Nephron progenitor cell (in vitro differentiated cells): ENCODE data around the gene PYY.
A peak's percentile ranks its signal among the peaks of the same experiment; 100 is the strongest.

ENCODE experiments used
- DNase-seq: peaks from one replicate; pipeline ENCODE4 v3.0.0; 2021
- H3K27ac Mint-ChIP-seq: 2 replicates; pipeline ENCODE4 v1.8.0; 2021; ENCODE audit warnings: mild to moderate bottlenecking, moderate library complexity, mixed read lengths
- H3K27me3 Mint-ChIP-seq: 2 replicates; pipeline ENCODE4 v1.8.0; 2021; ENCODE audit warnings: mild to moderate bottlenecking, low read depth, mixed read lengths; ENCODE audit not compliant: poor library complexity
- H3K36me3 Mint-ChIP-seq: 2 replicates; pipeline ENCODE4 v1.8.0; 2021; ENCODE audit warnings: low read depth, mixed read lengths
- H3K4me1 Mint-ChIP-seq: 2 replicates; pipeline ENCODE4 v1.8.0; 2021; ENCODE audit warnings: mixed read lengths
- H3K4me3 Mint-ChIP-seq: 2 replicates; pipeline ENCODE4 v1.8.0; 2021; ENCODE audit warnings: mild to moderate bottlenecking, moderate library complexity, mixed read lengths
- H3K9me3 Mint-ChIP-seq: 2 replicates; pipeline ENCODE4 v1.8.0; 2021; ENCODE audit warnings: mild to moderate bottlenecking, moderate library complexity, mixed read lengths
- TF ChIP-seq, protein P1 (sequence below): fragments of 200-600 bp; sonication (generic); IDR thresholded peaks from 2 replicates; pipeline ENCODE4 v1.5.0; 2021; ENCODE audit warnings: antibody characterized with exemption

Gene PYY

DNA sequence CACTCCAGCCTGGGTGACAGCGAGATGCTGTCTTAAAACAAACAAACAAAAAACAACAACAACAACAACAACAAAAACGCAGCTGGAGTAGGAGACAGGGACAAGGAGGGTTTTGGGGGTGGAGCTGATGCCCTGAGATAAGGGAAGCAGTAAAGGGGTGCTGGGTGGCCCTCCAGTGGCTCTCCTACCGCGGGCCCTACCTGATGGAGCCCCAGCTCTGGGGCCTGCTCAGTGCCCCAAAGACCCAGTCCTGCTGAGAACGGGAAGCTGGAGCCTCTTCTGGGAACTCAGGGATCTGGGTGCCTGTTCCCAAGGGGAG is 29.4 kb upstream of the PYY start:
- Mint-ChIP-seq H3K36me3 (no peaks in the 10 kb centered on the region), H3K9me3 (no peaks in the 10 kb centered on the region), H3K27ac (no peak overlapping the region), H3K4me3 (peak overlapping the region; percentile 69), H3K4me1 (peaks cover 12% of the 10 kb centered on the region), H3K27me3 (peaks cover 89% of the 10 kb centered on the region)
- no peak for DNase-seq
- TF ChIP-seq, protein P1, sequence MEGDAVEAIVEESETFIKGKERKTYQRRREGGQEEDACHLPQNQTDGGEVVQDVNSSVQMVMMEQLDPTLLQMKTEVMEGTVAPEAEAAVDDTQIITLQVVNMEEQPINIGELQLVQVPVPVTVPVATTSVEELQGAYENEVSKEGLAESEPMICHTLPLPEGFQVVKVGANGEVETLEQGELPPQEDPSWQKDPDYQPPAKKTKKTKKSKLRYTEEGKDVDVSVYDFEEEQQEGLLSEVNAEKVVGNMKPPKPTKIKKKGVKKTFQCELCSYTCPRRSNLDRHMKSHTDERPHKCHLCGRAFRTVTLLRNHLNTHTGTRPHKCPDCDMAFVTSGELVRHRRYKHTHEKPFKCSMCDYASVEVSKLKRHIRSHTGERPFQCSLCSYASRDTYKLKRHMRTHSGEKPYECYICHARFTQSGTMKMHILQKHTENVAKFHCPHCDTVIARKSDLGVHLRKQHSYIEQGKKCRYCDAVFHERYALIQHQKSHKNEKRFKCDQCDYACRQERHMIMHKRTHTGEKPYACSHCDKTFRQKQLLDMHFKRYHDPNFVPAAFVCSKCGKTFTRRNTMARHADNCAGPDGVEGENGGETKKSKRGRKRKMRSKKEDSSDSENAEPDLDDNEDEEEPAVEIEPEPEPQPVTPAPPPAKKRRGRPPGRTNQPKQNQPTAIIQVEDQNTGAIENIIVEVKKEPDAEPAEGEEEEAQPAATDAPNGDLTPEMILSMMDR: no peak

DNA sequence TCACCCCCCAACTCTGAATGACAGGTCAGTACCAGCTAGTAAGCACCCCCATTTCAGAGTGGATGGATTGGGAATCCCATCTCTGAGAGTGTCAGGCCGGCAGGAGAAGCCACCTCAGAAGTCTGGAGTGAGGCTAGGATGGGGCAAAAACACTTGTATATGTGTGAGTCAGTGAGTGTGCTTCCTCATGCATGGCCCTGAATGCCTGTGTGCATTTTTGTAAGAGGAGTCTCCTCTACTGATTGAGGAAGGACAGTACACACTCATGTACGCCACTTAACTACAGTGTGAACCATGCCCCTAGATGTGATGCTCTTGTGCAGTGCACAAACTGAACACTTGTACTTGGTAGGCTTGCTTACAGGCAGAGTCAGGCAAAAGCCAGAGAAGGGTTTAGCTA is 28.4 kb upstream of the PYY start:
- no peak overlapping the region for H3K27ac Mint-ChIP-seq
- peak overlapping the region; percentile 68 for H3K4me3 Mint-ChIP-seq
- TF ChIP-seq, protein P1: no peak
- H3K4me1 Mint-ChIP-seq: peaks cover 3% of the 10 kb centered on the region
- DNase-seq: no peak
- peaks cover 97% of the 10 kb centered on the region for H3K27me3 Mint-ChIP-seq
- H3K36me3 Mint-ChIP-seq: no peaks in the 10 kb centered on the region
- H3K9me3 Mint-ChIP-seq: no peaks in the 10 kb centered on the region

DNA sequence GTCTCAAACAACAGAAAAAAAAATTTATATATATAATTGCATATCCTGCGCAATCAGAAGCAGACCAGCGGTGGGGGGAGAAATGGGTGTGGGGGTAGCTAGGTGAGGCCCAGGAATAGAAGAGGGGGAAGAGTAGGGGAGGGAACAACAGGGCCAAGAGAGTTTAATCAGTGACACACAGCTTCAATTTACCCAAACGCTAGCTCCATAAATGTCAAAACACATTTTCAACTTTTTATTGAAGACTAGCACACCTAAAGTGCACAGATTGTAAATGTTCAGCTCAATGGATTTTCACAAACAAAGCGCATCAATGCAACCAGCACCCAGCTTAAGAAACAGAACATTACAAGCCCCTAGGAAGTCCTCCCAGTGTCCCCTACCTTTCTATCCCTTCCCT is 25.9 kb upstream of the PYY start:
- Mint-ChIP-seq H3K27me3 (peaks cover 86% of the 10 kb centered on the region), H3K4me3 (no peak overlapping the region)

DNA sequence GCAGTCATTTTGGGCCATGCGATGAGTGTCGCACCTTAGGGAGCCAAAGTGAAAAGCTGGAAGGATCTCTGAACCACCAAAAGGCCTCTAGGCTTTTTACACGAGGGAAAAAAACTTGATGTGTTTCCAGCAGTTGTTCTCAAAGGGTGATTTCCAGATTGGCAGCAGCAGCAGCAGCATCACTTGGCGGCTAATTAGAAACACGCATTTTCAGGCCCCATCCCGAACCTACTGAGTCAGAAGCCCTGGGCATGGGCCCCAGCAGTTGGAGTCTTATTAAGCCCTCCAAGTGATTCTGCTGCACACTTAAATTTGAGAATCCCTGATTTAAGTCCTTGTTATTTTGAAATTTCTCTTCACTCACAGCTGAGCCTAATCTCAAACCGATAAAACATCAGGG is 25.3 kb upstream of the PYY start:
- Mint-ChIP-seq H3K4me3 (no peak overlapping the region), H3K36me3 (no peaks in the 10 kb centered on the region), H3K27ac (no peak overlapping the region), H3K9me3 (no peaks in the 10 kb centered on the region), H3K4me1 (peaks cover 7% of the 10 kb centered on the region), H3K27me3 (peaks cover 86% of the 10 kb centered on the region)
- TF ChIP-seq, protein P1: no peak
- no peak for DNase-seq

More for the DNA sequence above, 25.9 kb upstream of the PYY start:
- peaks cover 7% of the 10 kb centered on the region for H3K4me1 Mint-ChIP-seq
- no peak overlapping the region for H3K27ac Mint-ChIP-seq
- TF ChIP-seq, protein P1: no peak
- no peak for DNase-seq
- H3K9me3 Mint-ChIP-seq: no peaks in the 10 kb centered on the region
- no peaks in the 10 kb centered on the region for H3K36me3 Mint-ChIP-seq

DNA sequence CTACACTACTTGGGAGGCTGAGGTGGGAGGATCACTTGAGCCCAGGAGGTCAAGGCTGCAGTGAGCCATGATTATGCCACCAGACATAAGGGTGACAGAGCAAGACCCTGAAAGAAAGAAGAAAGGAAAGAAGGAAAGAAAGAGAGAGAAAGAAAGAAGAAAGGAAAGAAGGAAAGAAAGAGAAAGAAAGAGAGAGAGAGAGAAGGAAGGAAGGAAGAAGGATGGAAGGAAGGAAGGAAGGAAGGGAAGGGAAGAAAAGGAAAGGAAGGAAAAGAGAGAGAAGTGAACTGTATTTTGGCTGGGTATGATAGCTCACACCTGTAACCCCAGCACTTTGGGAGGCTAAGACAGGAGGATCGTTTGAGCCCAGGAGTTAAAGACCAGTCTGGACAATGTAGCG is 24.3 kb upstream of the PYY start:
- Mint-ChIP-seq H3K4me1 (peaks cover 7% of the 10 kb centered on the region), H3K4me3 (no peak overlapping the region), H3K9me3 (no peaks in the 10 kb centered on the region), H3K36me3 (no peaks in the 10 kb centered on the region), H3K27me3 (peaks cover 87% of the 10 kb centered on the region), H3K27ac (no peak overlapping the region)
- TF ChIP-seq, protein P1: no peak
- no peak for DNase-seq

DNA sequence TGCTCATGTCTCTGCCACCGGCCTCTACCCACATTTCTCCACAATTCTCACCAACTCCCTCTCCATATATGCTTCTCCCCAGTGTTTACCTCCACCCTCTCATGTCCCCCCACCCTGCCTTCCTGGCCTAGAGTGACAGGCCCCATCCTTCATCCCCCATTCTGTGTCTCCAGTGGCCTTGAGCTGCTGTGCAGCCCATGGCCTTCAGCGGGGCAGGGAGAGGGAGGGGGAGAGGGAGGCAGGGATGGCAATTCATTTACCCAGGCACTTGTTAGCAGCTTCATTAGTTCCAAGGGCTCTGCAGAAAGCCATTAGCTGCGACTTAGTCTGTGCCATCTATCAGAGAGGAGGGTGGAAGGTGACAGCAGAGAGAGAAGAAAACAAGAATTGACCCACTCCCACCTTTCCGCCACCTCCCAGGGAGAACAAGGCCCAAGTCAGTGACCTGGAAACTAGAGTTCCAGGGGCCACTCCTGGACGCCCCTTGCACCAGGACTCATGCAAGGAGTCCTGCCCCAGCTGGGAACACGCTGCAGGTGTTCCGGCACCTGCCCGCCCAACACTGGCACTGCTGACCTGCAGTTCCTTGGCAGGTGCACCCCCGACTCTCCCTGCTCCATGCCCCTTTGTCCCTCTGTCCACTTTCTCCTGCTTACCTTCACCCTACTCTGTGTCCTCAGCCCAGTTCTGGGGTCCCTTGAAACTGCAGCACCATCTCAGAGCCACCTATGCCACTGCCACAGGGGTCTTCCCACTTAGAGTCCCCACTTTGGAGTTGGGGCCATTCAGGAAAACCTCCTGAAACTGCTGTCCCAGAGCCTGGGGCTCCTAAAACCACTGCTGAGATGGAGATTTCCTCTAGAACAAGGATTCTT is 23.5 kb upstream of the PYY start:
- no peak overlapping the region for H3K4me3 Mint-ChIP-seq
- H3K4me1 Mint-ChIP-seq: peaks cover 7% of the 10 kb centered on the region
- no peaks in the 10 kb centered on the region for H3K9me3 Mint-ChIP-seq
- DNase-seq: no peak
- no peaks in the 10 kb centered on the region for H3K36me3 Mint-ChIP-seq
- H3K27me3 Mint-ChIP-seq: peaks cover 81% of the 10 kb centered on the region
- TF ChIP-seq, protein P1: no peak
- H3K27ac Mint-ChIP-seq: no peak overlapping the region
